SH-SY5Y (cell line): ENCODE results near the gene THAP6.

Source experiments
- GATA2 ChIP-seq: IDR thresholded peaks from 2 replicates; pipeline ENCODE4 v1.6.1; 2011; ENCODE audit warnings: mild to moderate bottlenecking, low read depth, low read length
- GATA3 ChIP-seq: IDR thresholded peaks from 2 replicates; pipeline ENCODE4 v1.6.1; 2011; ENCODE audit warnings: low read depth, mild to moderate bottlenecking, low read length, moderate library complexity

Gene THAP6

GRCh38 chr4:75514131-75514948 is at the start of gene THAP6, which contains the start of gene RCHY1:
TSS of gene THAP6 (plus strand) at chr4:75514473. CDS start at chr4:75515453, 980 bp downstream.
TSS of gene RCHY1 (minus strand) at chr4:75514403. CDS start at chr4:75514286, 117 bp downstream.
- TF ChIP-seq GATA2, result no peak
- no peak for TF ChIP-seq GATA3

GRCh38 chr4:75469896-75470295 is 44.4 kb upstream of the THAP6 start:
- TF ChIP-seq GATA3 (no peak), GATA2 (no peak)

GRCh38 chr4:75470738-75471137 is 43.5 kb upstream of the THAP6 start:
- TF ChIP-seq GATA2, result no peak
- TF ChIP-seq GATA3, result no peak

GRCh38 chr4:75477201-75477600 is 37.1 kb upstream of the THAP6 start:
- no peak for TF ChIP-seq GATA2
- TF ChIP-seq GATA3, result no peak

- TF ChIP-seq GATA3 (no peak), GATA2 (no peak)
These were observed 30.1 kb upstream of the THAP6 start for GRCh38 chr4:75484190-75484589.

GRCh38 chr4:75490155-75490554 is 24.1 kb upstream of the THAP6 start:
- no peak for TF ChIP-seq GATA2
- TF ChIP-seq GATA3, result no peak

- TF ChIP-seq GATA3 (no peak), GATA2 (no peak)
These were observed 19.7 kb upstream of the THAP6 start for GRCh38 chr4:75494563-75494962.

- no peak for TF ChIP-seq GATA2
- TF ChIP-seq GATA3, result no peak
These were observed 18.8 kb upstream of the THAP6 start for GRCh38 chr4:75495476-75495875.

GRCh38 chr4:75496406-75496805 is 17.9 kb upstream of the THAP6 start:
- TF ChIP-seq GATA2 (no peak), GATA3 (no peak)

- TF ChIP-seq GATA2, result no peak
- no peak for TF ChIP-seq GATA3
These were observed 17.1 kb upstream of the THAP6 start for GRCh38 chr4:75497133-75497532.

GRCh38 chr4:75498041-75498440 is 16.2 kb upstream of the THAP6 start:
- TF ChIP-seq GATA3, result no peak
- no peak for TF ChIP-seq GATA2

GRCh38 chr4:75499900-75500299 is 14.4 kb upstream of the THAP6 start:
- no peak for TF ChIP-seq GATA3
- no peak for TF ChIP-seq GATA2

- TF ChIP-seq GATA2, result no peak
- TF ChIP-seq GATA3, result no peak
These were observed 11.6 kb upstream of the THAP6 start for GRCh38 chr4:75502671-75503070.

- TF ChIP-seq GATA2 (no peak), GATA3 (no peak)
These were observed 8.6 kb upstream of the THAP6 start for GRCh38 chr4:75505630-75506029.

GRCh38 chr4:75511841-75512240 is 2.4 kb upstream of the THAP6 start:
- TF ChIP-seq GATA3 (no peak), GATA2 (no peak)

GRCh38 chr4:75512386-75513211 is 1.7 kb upstream of the THAP6 start:
- TF ChIP-seq GATA3, result no peak
- no peak for TF ChIP-seq GATA2

- TF ChIP-seq GATA2, result no peak
- no peak for TF ChIP-seq GATA3
These were observed 645 bp upstream of the THAP6 start for GRCh38 chr4:75513526-75514130.
